ENCODE measurements around the gene ACSF3.

ACSF3 gene

DNA sequence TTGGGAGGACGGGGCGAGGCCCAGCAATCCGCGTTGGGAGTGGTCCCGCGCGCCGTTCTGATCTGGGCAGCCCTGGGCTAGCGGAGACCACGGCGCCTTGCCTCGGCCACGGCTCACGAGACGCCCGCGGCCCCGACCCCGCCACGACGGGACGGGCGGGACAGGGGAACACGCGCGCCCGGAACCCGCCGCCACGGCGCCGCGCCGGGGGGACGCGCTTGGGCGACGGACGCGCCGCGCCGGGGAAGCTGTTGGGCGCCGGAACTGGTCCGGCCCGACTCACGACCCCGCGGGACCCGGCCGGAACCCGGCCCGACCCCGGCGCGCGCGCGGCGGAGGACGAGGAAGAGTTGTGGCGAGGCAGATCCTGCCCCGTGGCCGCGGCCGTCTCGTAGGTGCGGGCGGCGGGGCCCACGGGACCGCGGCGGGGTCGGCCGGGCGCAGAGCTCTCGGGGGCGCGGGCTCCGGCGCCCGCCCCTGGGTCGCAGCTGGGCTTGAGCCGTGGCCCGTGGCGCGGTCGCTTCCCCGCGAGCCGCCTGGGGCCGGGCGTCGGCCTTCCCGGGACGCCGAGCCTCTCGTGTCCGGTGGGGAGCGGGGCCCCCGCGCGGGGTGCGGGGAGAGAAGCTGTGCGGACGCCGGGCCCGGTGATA, at the start of gene ACSF3:
Gene ACSF3 (plus strand): TSS at position 251 of the 650 bp plus-strand sequence. CDS start 6,830 bp downstream, outside the sequence.
- intact Hi-C loops (cut with DNase I) = no loop called here
- DNase-seq = peak in 9 of 10 donors; percentile 44 to 96 (median 58)

- DNase-seq = peak in 6 of 10 donors; percentile 7 to 84 (median 44)
- intact Hi-C loops (cut with DNase I) = no loop called here
These were observed 49.1 kb upstream of the ACSF3 start for GRCh38 chr16:89044418-89045180.

DNA sequence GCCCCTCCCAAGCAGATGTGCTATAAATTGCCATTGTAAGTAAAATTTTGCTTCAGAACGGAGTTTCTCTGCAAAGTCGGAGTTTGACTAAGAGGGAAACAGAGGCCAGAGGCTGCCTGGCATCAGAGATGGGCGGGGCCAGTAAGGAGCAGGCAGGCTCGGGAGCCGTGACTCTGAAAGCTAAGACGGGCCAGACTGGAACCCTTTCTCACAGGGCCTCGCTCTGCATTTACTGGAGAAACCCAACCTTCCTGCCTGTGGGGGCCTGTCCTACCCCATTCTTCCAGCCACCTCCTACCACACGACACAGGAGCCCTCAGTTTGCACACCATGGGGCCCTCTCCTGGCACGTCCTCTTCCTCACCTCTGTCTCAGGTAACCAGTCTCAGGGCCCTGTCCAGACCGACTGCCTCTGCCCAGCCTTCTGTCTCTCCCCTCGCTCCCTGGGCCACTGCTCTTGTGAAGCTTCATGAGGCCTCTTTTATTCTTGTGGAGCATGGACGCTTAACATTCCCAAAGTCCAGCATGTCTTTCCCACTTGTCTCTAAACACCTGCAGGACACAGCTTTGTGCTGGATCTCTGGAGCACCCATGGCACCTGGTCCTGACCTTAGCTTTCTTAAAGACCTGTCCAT, 48.4 kb upstream of the ACSF3 start:
- intact Hi-C loops (cut with DNase I) = no loop called here
- DNase-seq = peak in 6 of 10 donors; percentile 3 to 59 (median 29)

- peak in 1 of 10 donors; percentile 16 for DNase-seq
- intact Hi-C loops (cut with DNase I) = no loop called here
These were observed 47.8 kb upstream of the ACSF3 start for GRCh38 chr16:89045881-89046280.

- DNase-seq = peak in 5 of 10 donors; percentile 1 to 63 (median 9)
- intact Hi-C loops (cut with DNase I) = no loop called here
These were observed 47.2 kb upstream of the ACSF3 start for GRCh38 chr16:89046491-89046890.

GRCh38 chr16:89047331-89048089, 46.1 kb upstream of the ACSF3 start:
- intact Hi-C loops (cut with DNase I) = no loop called here

DNA sequence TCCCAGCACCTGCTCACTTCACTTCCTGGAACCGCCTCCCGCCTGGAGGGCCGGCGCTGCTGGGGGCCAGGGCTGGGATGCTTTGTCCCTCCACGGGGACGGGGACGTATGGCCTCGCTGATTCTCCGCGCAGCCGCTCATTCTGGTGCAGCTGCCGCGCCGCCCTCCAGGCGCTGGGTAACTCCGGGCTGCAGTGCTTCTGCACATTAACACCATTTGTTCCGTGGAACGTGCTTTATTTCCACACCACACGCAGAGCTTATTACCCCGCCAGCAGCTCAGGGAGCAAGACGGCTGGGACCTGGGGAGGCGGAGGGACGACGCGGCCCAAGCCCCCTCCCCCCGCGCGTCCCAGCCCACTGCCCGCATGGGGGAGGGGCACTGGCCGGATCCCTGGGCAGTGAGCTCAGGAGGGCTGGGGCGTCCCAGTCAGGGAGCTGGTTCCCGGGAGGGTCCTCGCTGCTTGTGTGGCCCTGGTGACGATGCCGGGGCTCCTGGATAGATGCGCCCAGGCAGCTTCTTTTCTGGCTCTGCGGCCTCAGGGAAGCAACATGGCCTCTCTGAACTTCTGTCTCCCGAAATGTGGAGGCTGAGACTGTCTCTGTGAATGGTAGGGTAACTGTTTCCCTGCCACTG, 45.4 kb upstream of the ACSF3 start:
- intact Hi-C loops (cut with DNase I) = no loop called here
- peak in 6 of 10 donors; percentile 10 to 85 (median 54) for DNase-seq

More at GRCh38 chr16:89047331-89048089, 46.1 kb upstream of the ACSF3 start:
- peak in 6 of 10 donors; percentile 9 to 85 (median 52) for DNase-seq

DNA sequence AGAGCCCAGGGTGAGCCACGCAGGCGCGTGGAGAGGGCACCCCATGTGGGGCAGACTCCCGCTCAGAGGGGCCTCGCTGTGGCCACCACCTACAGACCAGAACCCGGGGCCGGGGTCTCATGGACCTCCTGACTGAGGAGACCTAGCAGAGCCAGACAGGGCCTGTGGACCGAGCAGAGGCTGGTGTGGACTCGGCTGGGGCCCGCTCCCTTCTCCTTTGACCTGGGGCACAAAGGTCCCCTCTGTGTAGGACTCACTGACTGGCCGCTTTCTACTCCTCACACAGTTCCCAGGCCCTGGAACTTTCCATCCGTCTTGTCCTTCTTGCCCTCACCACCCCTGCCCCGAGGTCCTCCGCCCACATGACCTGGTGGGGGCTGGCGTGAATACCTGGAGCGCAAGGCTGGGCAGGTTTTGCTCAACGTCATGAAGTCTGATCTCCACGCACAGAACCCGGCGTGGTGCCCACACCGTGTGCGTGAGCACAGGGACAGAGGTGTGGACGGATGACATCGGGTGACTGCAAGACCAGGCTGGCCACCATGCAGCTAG, 44.7 kb upstream of the ACSF3 start:
- intact Hi-C loops (cut with DNase I) = no loop called here
- peak in 5 of 10 donors; percentile 5 to 76 (median 63) for DNase-seq

- intact Hi-C loops (cut with DNase I) = loop anchor here (10.0 kb wide), 1 partner anchor 105 kb away; no protein-coding TSS in a partner anchor
- peak in 8 of 10 donors; percentile 21 to 91 (median 46) for DNase-seq
These were observed 44.1 kb upstream of the ACSF3 start for GRCh38 chr16:89049484-89050118.

DNA sequence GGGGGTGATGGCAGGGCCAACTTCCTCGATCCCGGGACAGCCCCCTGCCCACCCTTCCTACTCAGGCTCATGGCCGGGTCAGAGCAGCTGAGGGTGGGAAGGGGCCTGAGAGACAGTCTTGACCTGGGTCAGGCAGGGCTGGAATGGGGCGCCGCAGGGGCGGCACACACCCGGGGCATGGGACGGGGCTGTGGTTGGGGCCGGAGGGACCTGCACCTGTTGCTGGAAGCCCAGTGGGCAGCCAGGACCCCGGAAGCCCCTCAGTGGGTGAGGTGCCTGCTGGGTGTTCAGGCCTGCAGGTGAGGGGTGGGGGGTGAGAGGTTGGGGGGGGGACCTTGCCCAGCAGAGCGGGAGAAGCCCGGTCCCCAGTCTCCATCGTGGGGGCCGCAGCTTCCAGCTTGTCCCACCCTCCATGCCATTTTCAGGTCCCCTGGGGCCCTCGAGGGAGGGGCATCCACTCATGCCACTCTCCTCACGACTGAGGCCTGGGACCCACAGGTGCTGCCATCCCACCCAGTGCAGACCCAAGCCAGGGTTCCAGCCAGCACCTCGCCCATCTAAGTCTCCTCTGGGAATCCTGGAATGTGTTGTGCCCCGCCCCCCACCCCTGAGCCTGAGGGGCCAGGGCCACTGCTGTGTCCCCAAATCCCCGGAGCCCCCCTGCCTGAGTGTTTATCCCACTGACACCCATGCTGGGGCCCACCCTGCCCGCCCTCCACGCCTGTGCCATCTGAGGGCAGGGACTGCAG, 43.4 kb upstream of the ACSF3 start:
- intact Hi-C loops (cut with DNase I) = loop anchor here (10.0 kb wide), 1 partner anchor 105 kb away; no protein-coding TSS in a partner anchor
- DNase-seq = peak in 5 of 10 donors; percentile 6 to 82 (median 59)

GRCh38 chr16:89050868-89051311, 42.8 kb upstream of the ACSF3 start:
- intact Hi-C loops (cut with DNase I) = loop anchor here (10.0 kb wide), 1 partner anchor 106 kb away; no protein-coding TSS in a partner anchor

DNA sequence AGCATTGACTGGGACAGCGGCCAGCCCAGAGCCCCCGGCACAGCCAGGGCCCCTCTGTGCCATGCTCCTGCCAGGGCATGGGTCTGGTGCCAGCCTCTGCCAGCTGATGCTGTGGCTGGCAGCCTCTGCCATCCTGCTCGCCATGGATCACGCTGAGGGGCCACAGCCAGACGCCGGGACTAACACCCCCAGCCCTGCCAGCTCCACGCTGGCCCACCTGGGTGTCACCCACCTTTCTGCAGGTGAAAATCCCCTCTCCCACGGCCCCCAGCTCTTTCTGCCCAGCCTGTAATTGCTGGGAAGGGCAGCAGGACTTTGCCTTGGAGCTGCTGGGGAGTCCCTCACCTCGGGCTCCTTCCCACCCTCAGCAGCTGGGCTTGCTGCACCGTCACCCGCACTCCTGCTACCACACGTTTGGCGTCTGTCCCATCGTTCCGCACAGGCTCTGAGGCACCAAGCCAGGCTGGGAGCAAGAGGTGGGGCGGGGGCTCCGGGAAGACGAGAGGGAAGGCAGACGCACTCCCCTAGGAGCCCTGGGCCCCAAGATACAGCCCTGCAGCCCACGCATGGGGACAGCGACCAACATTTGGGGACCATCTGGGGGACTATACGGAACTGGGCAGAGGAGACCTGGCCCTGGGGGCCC, 42.0 kb upstream of the ACSF3 start:
- peak in 3 of 10 donors; percentile 73 to 86 (median 85) for DNase-seq
- intact Hi-C loops (cut with DNase I) = loop anchor here (10.0 kb wide), 1 partner anchor 107 kb away; no protein-coding TSS in a partner anchor

More at GRCh38 chr16:89050868-89051311, 42.8 kb upstream of the ACSF3 start:
- peak in 4 of 10 donors; percentile 5 to 79 (median 44) for DNase-seq

DNA sequence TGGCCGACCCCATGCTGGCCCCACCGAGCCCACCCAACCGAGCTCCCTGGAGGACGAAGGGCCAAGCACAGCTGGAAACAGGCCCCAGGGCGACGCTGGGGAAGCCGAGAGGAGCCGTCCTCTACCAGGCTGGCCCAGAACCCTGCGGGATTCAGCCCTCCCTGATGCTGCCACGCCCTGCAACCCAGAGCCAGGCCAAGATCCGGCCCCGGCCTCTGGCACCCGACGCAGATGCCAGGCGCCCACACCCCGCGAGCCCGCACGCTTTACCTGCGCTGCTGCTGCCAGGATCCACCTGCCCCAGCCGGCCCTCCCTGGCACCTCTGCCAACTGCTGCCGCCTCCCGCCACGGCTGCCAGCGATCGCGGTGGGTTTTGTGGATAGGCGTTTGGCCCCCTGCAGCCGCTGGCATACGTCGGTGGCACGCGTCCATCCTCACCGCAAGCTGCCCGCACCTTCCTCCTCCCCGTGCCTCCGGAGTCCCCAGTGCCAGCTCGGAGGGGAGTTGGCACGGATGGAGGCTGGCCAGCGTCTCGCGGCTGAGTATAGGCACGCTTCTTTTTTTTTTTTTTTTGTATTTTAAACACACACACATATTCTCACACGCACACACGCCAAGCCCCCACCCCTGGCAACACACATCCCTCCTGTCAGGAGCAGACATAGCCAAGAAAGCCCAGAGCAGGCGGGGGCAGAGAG, 41.3 kb upstream of the ACSF3 start:
- intact Hi-C loops (cut with DNase I) = loop anchor here (10.0 kb wide), 1 partner anchor 108 kb away; no protein-coding TSS in a partner anchor
- DNase-seq = peak in 3 of 10 donors; percentile 71 to 83 (median 82)

DNA sequence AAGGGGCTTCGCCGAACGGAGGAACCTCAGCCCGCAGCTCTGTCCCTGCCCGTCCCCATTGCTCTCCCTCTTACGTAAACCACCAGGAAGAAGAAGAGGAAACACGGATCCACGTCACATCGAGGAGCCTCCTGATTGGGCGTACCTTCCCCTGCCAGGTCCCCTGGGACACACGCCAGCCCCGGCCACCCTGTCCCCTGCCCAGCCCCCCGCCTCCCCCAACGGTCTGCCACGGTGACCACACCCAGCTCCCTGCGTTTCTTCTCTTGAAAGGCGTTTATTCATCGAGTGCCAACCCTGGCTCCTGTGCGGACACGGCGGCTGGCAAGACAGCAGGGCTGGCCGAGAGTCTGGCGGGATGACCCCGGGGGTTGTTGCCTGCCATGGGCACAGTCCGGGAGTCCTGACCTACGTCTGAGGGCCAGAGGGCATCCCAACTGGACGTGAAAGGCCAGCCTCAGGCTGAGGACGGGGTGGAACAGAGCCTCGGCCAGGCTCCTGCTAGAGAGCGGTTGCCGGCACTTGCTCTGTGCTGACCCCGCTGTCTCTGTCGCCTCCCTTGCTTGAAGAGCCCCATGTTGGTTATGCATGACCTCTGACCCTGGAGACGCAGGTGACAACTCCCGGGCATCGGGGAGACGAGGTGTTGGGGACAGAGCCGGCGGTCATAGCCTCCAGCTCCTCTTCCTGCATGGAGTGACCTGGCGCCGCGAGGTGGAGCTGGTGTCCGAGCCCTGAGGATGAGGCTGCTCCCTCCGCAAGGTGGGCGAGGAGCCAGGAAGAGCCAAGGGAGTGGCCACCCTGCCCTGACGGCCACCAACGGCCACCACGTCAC, 40.5 kb upstream of the ACSF3 start:
- intact Hi-C loops (cut with DNase I) = loop anchor here (10.0 kb wide), 1 partner anchor 108 kb away; no protein-coding TSS in a partner anchor
- peak; percentile 34 to 94 (median 72) for DNase-seq

- intact Hi-C loops (cut with DNase I) = loop anchor here (10.0 kb wide), 1 partner anchor 109 kb away; no protein-coding TSS in a partner anchor
These were observed 40.0 kb upstream of the ACSF3 start for GRCh38 chr16:89053725-89054029.

GRCh38 chr16:89054261-89054661, 39.4 kb upstream of the ACSF3 start:
- intact Hi-C loops (cut with DNase I) = loop anchor here (10.0 kb wide), 1 partner anchor 109 kb away; no protein-coding TSS in a partner anchor
- peak in 1 of 10 donors; percentile 53 for DNase-seq

More at GRCh38 chr16:89053725-89054029, 40.0 kb upstream of the ACSF3 start:
- DNase-seq = peak in 2 of 10 donors; percentile 73 to 75

All from posterior cingulate gyrus (tissue), 11 donors.